ENCODE measurements around the gene WDR82.

Gene WDR82

GRCh38 chr3:52221563-52222318 is 56.7 kb downstream of the WDR82 start:
- DNase-seq: peak; percentile 60

GRCh38 chr3:52221141-52221562 is 57.3 kb downstream of the WDR82 start:
- DNase-seq: no peak

- DNase-seq: peak; percentile 90
Observed at GRCh38 chr3:52220380-52221026, 57.9 kb downstream of the WDR82 start.

GRCh38 chr3:52218937-52219650 is 59.4 kb downstream of the WDR82 start:
- DNase-seq: no peak

- no peak for DNase-seq
Observed at GRCh38 chr3:52218454-52218853, 60.0 kb downstream of the WDR82 start.

GRCh38 chr3:52218026-52218425 is 60.4 kb downstream of the WDR82 start:
- DNase-seq: no peak

GRCh38 chr3:52217409-52217805 is 61.0 kb downstream of the WDR82 start:
- no peak for DNase-seq

- peak; percentile 57 for DNase-seq
Observed at GRCh38 chr3:52216585-52217408, 61.7 kb downstream of the WDR82 start.

GRCh38 chr3:52215351-52215750 is 63.1 kb downstream of the WDR82 start:
- no peak for DNase-seq

- no peak for DNase-seq
Observed at GRCh38 chr3:52213901-52214300, 64.5 kb downstream of the WDR82 start.

- no peak for DNase-seq
Observed at GRCh38 chr3:52213005-52213404, 65.4 kb downstream of the WDR82 start.

GRCh38 chr3:52211268-52211891 is 67.1 kb downstream of the WDR82 start:
- no peak for DNase-seq

GRCh38 chr3:52210550-52211046 is 67.9 kb downstream of the WDR82 start:
- no peak for DNase-seq

- no peak for DNase-seq
Observed at GRCh38 chr3:52210037-52210436, 68.4 kb downstream of the WDR82 start.

- DNase-seq: no peak
Observed at GRCh38 chr3:52208556-52208955, 69.9 kb downstream of the WDR82 start.

- DNase-seq: no peak
Observed at GRCh38 chr3:52205727-52206372, 72.6 kb downstream of the WDR82 start.
